Lung microvascular endothelial cell (primary cell): ENCODE data around the gene SYT11. TPM values are rescaled to one million over a fixed set of nuclear protein-coding genes. Genes with fewer than 3 reads are reported as not detected.
"Not testable (repeated sequence)": the region's sequence is repeated elsewhere in the genome, so short reads cannot be mapped to it uniquely, and the experiment has no call there.

Source experiments
- DNase-seq, 2 donors: peaks; one replicate each; pipeline versions ENCODE4 v3.0.0 to v3.0.0-alpha.2; 2010; ENCODE audit warnings: low read depth in 2 of 2
- total RNA-seq: library from RNA; depleted of rRNA; stranded (reverse); fragments of >200 nt; gene quantifications from 2 replicates; pipeline ENCODE4 v1.2.1, GENCODE V29; 2014

SYT11 gene
- total RNA-seq, 1 donor from 2014 or later: 24.6 TPM

GRCh38 chr1:155859881-155860871, 809 bp downstream of the SYT11 start:
- peak; percentile 76 to 81 for DNase-seq

- DNase-seq: no peak
Measured at GRCh38 chr1:155860970-155861510, 1.7 kb downstream of the SYT11 start.

- no peak for DNase-seq
Measured at GRCh38 chr1:155861896-155862295, 2.5 kb downstream of the SYT11 start.

GRCh38 chr1:155864393-155864792, 5.0 kb downstream of the SYT11 start:
- DNase-seq: no peak

- DNase-seq: no peak
Measured at GRCh38 chr1:155867766-155868165, 8.4 kb downstream of the SYT11 start.

GRCh38 chr1:155871390-155871789, 12.0 kb downstream of the SYT11 start:
- DNase-seq: peak in 1 of 2 donors; percentile 25

- no peak for DNase-seq
Measured at GRCh38 chr1:155872527-155872926, 13.2 kb downstream of the SYT11 start.

- peak; percentile 12 to 84 for DNase-seq
Measured at GRCh38 chr1:155873860-155874259, 14.5 kb downstream of the SYT11 start.

GRCh38 chr1:155877945-155878344, 18.6 kb downstream of the SYT11 start:
- no peak for DNase-seq

GRCh38 chr1:155880251-155880650, 20.9 kb downstream of the SYT11 start:
- no peak for DNase-seq

GRCh38 chr1:155880950-155881349, 21.6 kb downstream of the SYT11 start:
- no peak for DNase-seq

GRCh38 chr1:155882235-155882634, 22.9 kb downstream of the SYT11 start:
- no peak for DNase-seq

GRCh38 chr1:155882766-155883165, 23.4 kb downstream of the SYT11 start:
- no peak for DNase-seq

- no peak for DNase-seq
Measured at GRCh38 chr1:155884031-155884960, 24.9 kb downstream of the SYT11 start.

GRCh38 chr1:155884982-155885381, 25.6 kb downstream of the SYT11 start:
- no peak for DNase-seq

GRCh38 chr1:155888481-155888880, 29.1 kb downstream of the SYT11 start:
- DNase-seq: no peak

- DNase-seq: no peak
Measured at GRCh38 chr1:155889566-155889965, 30.2 kb downstream of the SYT11 start.

GRCh38 chr1:155890251-155890650, 30.9 kb downstream of the SYT11 start:
- DNase-seq: no peak

- peak; percentile 49 to 73 for DNase-seq
Measured at GRCh38 chr1:155892796-155893195, 33.4 kb downstream of the SYT11 start.

GRCh38 chr1:155893389-155894142, 34.2 kb downstream of the SYT11 start:
- DNase-seq: peak; percentile 94 to 97

- DNase-seq: not testable (repeated sequence)
Measured at GRCh38 chr1:155895617-155896016, 36.2 kb downstream of the SYT11 start.
